SK-N-SH treated with all-trans-retinoic acid at 6 μM for 48 hours (cell line): Measurements from ENCODE around the gene TTC28.

Experiments
- ATAC-seq: fragments of 200-7000 bp; cut with Tn5 transposase; 3 replicates; pipeline ENCODE4 v1.9.1; 2020; ENCODE audit warnings: mild to moderate bottlenecking, moderate library complexity
- ARNTL ChIP-seq: fragments of 450-650 bp; formaldehyde crosslinking; IDR thresholded peaks from 2 replicates; pipeline ENCODE4 v1.5.0; 2020; ENCODE audit warnings: low read depth, mild to moderate bottlenecking, moderate library complexity, borderline replicate concordance
- BACH2 ChIP-seq: fragments of 250-450 bp; sonication (Bioruptor Pico); IDR thresholded peaks from 2 replicates; pipeline ENCODE4 v1.9.0; 2021; ENCODE audit warnings: mild to moderate bottlenecking, borderline replicate concordance
- CREB5 ChIP-seq: fragments of 250-450 bp; sonication (Bioruptor Pico); IDR thresholded peaks from 2 replicates; pipeline ENCODE4 v1.5.1; 2020; ENCODE audit warnings: low read depth, mild to moderate bottlenecking, moderate library complexity
- CSDC2 ChIP-seq: fragments of 250-450 bp; sonication (Bioruptor Pico); IDR thresholded peaks from 2 replicates; pipeline ENCODE4 v1.5.0; 2020; ENCODE audit warnings: mild to moderate bottlenecking, moderate library complexity
- CSRNP3 ChIP-seq: fragments of 250-450 bp; sonication (Bioruptor Pico); IDR thresholded peaks from 2 replicates; pipeline ENCODE4 v1.5.1; 2021; ENCODE audit warnings: mild to moderate bottlenecking, moderate library complexity
- ESRRG ChIP-seq: fragments of 250-450 bp; sonication (Bioruptor Pico); IDR thresholded peaks from 2 replicates; pipeline ENCODE4 v1.6.1; 2021; ENCODE audit warnings: mild to moderate bottlenecking
- GLIS3 ChIP-seq: fragments of 250-450 bp; sonication (Bioruptor Pico); IDR thresholded peaks from 2 replicates; pipeline ENCODE4 v1.5.0; 2020; ENCODE audit warnings: mild to moderate bottlenecking, moderate library complexity
- ISL1 ChIP-seq: fragments of 250-450 bp; sonication (Bioruptor Pico); IDR thresholded peaks from 2 replicates; pipeline ENCODE4 v2.1.2; 2022; ENCODE audit warnings: mild to moderate bottlenecking, moderate library complexity
- OSR1 ChIP-seq: fragments of 250-450 bp; sonication (Bioruptor Pico); IDR thresholded peaks from 2 replicates; pipeline ENCODE4 v1.8.0; 2022; ENCODE audit warnings: moderate library complexity, mild to moderate bottlenecking, inconsistent platforms
- PATZ1 ChIP-seq: fragments of 250-450 bp; sonication (Bioruptor Pico); IDR thresholded peaks from 2 replicates; pipeline ENCODE4 v1.8.0; 2020; ENCODE audit warnings: mild to moderate bottlenecking, moderate library complexity, borderline replicate concordance
- RARB ChIP-seq: fragments of 250-450 bp; sonication (Bioruptor Pico); IDR thresholded peaks from 2 replicates; pipeline ENCODE4 v1.8.0; 2021; ENCODE audit warnings: mild to moderate bottlenecking, moderate library complexity
- SNAI2 ChIP-seq: fragments of 250-450 bp; sonication (Bioruptor Pico); IDR thresholded peaks from 2 replicates; pipeline ENCODE4 v1.5.0; 2020; ENCODE audit warnings: mild to moderate bottlenecking, moderate library complexity
- TCF4 ChIP-seq: fragments of 250-450 bp; sonication (Bioruptor Pico); IDR thresholded peaks from 2 replicates; pipeline ENCODE4 v1.8.0; 2021; ENCODE audit warnings: mild to moderate bottlenecking, moderate library complexity, borderline replicate concordance
- TOX ChIP-seq: fragments of 250-450 bp; sonication (Bioruptor Pico); IDR thresholded peaks from 2 replicates; pipeline ENCODE4 v1.8.0; 2021; ENCODE audit warnings: mild to moderate bottlenecking, moderate library complexity, borderline replicate concordance
- TSHZ2 ChIP-seq: fragments of 250-450 bp; sonication (Bioruptor Pico); IDR thresholded peaks from 2 replicates; pipeline ENCODE4 v1.5.0; 2020; ENCODE audit warnings: mild to moderate bottlenecking, moderate library complexity
- ZC3H10 ChIP-seq: fragments of 250-450 bp; sonication (Bioruptor Pico); IDR thresholded peaks from 2 replicates; pipeline ENCODE4 v1.5.1; 2021; ENCODE audit warnings: mild to moderate bottlenecking, moderate library complexity
- ZFP3 ChIP-seq: fragments of 250-450 bp; sonication (Bioruptor Pico); IDR thresholded peaks from 2 replicates; pipeline ENCODE4 v1.5.0; 2020; ENCODE audit warnings: mild to moderate bottlenecking, moderate library complexity
- ZFP30 ChIP-seq: fragments of 450-650 bp; formaldehyde crosslinking; IDR thresholded peaks from 2 replicates; pipeline ENCODE4 v1.5.0; 2022; ENCODE audit warnings: mild to moderate bottlenecking, moderate library complexity
- ZNF70 ChIP-seq: fragments of 450-650 bp; formaldehyde crosslinking; IDR thresholded peaks from 2 replicates; pipeline ENCODE4 v1.5.0; 2020; ENCODE audit warnings: mild to moderate bottlenecking, moderate library complexity
- ZNF8 ChIP-seq: fragments of 450-650 bp; formaldehyde crosslinking; IDR thresholded peaks from 2 replicates; pipeline ENCODE4 v1.5.0; 2020; ENCODE audit warnings: mild to moderate bottlenecking, moderate library complexity

Gene TTC28

GRCh38 chr22:28025866-28026575 is 653.6 kb downstream of the TTC28 start:
- no peak for TF ChIP-seq ZFP30 (CRISPR knock-in tag)
- TF ChIP-seq ZNF70 (CRISPR knock-in tag): no peak
- no peak for TF ChIP-seq ZNF8 (CRISPR knock-in tag)
- no peak for TF ChIP-seq PATZ1 (CRISPR knock-in tag)
- TF ChIP-seq BACH2 (CRISPR knock-in tag): no peak
- no peak for TF ChIP-seq OSR1 (CRISPR knock-in tag)
- no peak for TF ChIP-seq ARNTL
- no peak for TF ChIP-seq RARB (CRISPR knock-in tag)
- TF ChIP-seq SNAI2 (CRISPR knock-in tag): no peak
- TF ChIP-seq ESRRG (CRISPR knock-in tag): no peak
- no peak for TF ChIP-seq GLIS3 (CRISPR knock-in tag)
- TF ChIP-seq TOX (CRISPR knock-in tag): no peak
- TF ChIP-seq TSHZ2 (CRISPR knock-in tag): no peak
- TF ChIP-seq CSRNP3 (CRISPR knock-in tag): no peak
- TF ChIP-seq ZC3H10 (CRISPR knock-in tag): no peak
- no peak for TF ChIP-seq CSDC2
- TF ChIP-seq CREB5 (CRISPR knock-in tag): no peak
- no peak for ATAC-seq

GRCh38 chr22:28025333-28025732 is 654.3 kb downstream of the TTC28 start:
- TF ChIP-seq TCF4 (CRISPR knock-in tag) (peak; percentile 65; the same call in 1 of the 2 replicates), SNAI2 (CRISPR knock-in tag) (no peak), ZNF8 (CRISPR knock-in tag) (0 out of 2 replicates have a peak, but pooled peaks have one; percentile 18)
- ATAC-seq: no peak

- ATAC-seq: no peak
- TF ChIP-seq ESRRG (CRISPR knock-in tag) (no peak), TCF4 (CRISPR knock-in tag) (no peak), CSRNP3 (CRISPR knock-in tag) (no peak), ZFP3 (CRISPR knock-in tag) (no peak), ISL1 (CRISPR knock-in tag) (no peak), BACH2 (CRISPR knock-in tag) (no peak), ZFP30 (CRISPR knock-in tag) (no peak), CSDC2 (no peak), CREB5 (CRISPR knock-in tag) (no peak), OSR1 (CRISPR knock-in tag) (no peak), PATZ1 (CRISPR knock-in tag) (no peak), ARNTL (no peak), ZNF70 (CRISPR knock-in tag) (no peak), GLIS3 (CRISPR knock-in tag) (no peak), SNAI2 (CRISPR knock-in tag) (no peak), ZNF8 (CRISPR knock-in tag) (no peak), ZC3H10 (CRISPR knock-in tag) (no peak)
Observed at GRCh38 chr22:28024422-28024888, 655.2 kb downstream of the TTC28 start.
